K562 (cell line): Measurements from ENCODE around the gene GSTM2. TPM values are rescaled to one million over a fixed set of nuclear protein-coding genes. Genes with fewer than 3 reads are reported as not detected.
"Not testable (repeated sequence)": the region's sequence is repeated elsewhere in the genome, so short reads cannot be mapped to it uniquely, and the experiment has no call there.

Experiments
- ATAC-seq: fragments of 200-7000 bp; cut with Tn5 transposase; 3 replicates; pipeline ENCODE4 v1.9.1; 2020; ENCODE audit warnings: moderate library complexity
- BruUV-seq: library from RNA; stranded (reverse); fragments of 400-500 nt; replicated peaks from 2 replicates; lab custom pipeline; 2021; lab: Mats Ljungman, UMichigan
- CTCF ChIA-PET: fragments of 300-600 bp; formaldehyde crosslinking; extraction: SDS; loops from one replicate; lab custom pipeline; 2021; ENCODE audit warnings: low intra/inter-chr PET ratio; lab: Yijun Ruan, JAX
- POLR2A ChIA-PET: fragments of 300-600, 350-650 bp; sonication (Branson Sonifier 250); formaldehyde crosslinking; extraction: SDS; loops from one replicate; lab custom pipeline; 2021; ENCODE audit warnings: antibody characterized with exemption, inconsistent platforms; lab: Yijun Ruan, JAX
- DNase-seq, 4 experiments: peaks; one replicate each; pipeline versions ENCODE4 v3.0.0 to v3.0.0-alpha.2; 2011 to 2018; ENCODE audit warnings: low spot score in 3 of 4, mixed read lengths in 3 of 4; ENCODE audit errors: extremely low read depth in 1 of 4
- FAIRE-seq: peaks from 2 replicates; lab custom pipeline; 2011; peaks lifted over from hg19 to GRCh38; lab: Jason Lieb, UNC
- H2AFZ ChIP-seq: 2 replicates; pipeline ENCODE4 v1.6.0; 2011; ENCODE audit warnings: low read depth, low read length, control low read depth, inconsistent platforms
- H3K27ac ChIP-seq: fragments of 200-600 bp; 3 replicates; pipeline ENCODE4 v1.8.0; 2011; ENCODE audit warnings: low read depth, mild to moderate bottlenecking, control low read depth, inconsistent platforms, low read length, moderate library complexity, mixed read lengths; ENCODE audit errors: extremely low read depth
- H3K27me3 ChIP-seq, 2 experiments: fragments of 300-600 bp in 1 of 2; 2 replicates in 1 of 2; 3 replicates in 1 of 2; pipeline versions ENCODE4 v1.6.0 to v1.8.0; 2011; ENCODE audit warnings: inconsistent platforms in 2 of 2, low read length in 2 of 2, mild to moderate bottlenecking in 1 of 2, mixed read lengths in 1 of 2, moderate library complexity in 1 of 2; ENCODE audit not compliant: control insufficient read depth in 2 of 2, insufficient read depth in 2 of 2
- H3K36me3 ChIP-seq: fragments of 300-600 bp; 3 replicates; pipeline ENCODE4 v1.8.0; 2011; ENCODE audit warnings: mild to moderate bottlenecking, low read length, inconsistent platforms; ENCODE audit not compliant: control insufficient read depth, insufficient read depth
- H3K4me1 ChIP-seq, 2 experiments: fragments of 200-600 bp in 1 of 2; replicated peaks in 1 of 2; 2 replicates in 1 of 2; 3 replicates in 1 of 2; pipeline versions ENCODE4 v1.5.1 to v1.8.0; 2011; ENCODE audit warnings: inconsistent platforms in 2 of 2, low read length in 2 of 2, mild to moderate bottlenecking in 1 of 2, mixed read lengths in 1 of 2, moderate library complexity in 1 of 2; ENCODE audit not compliant: control insufficient read depth in 2 of 2, insufficient read depth in 2 of 2
- H3K4me2 ChIP-seq: 2 replicates; pipeline ENCODE4 v1.6.1; 2011; ENCODE audit warnings: low read length, control low read depth, inconsistent platforms, mixed read lengths; ENCODE audit not compliant: insufficient read depth
- H3K4me3 ChIP-seq: fragments of 200-600 bp; sonication (generic), shearing (Covaris generic); 2 replicates; pipeline ENCODE4 v1.5.1; 2016; ENCODE audit warnings: control low read depth, inconsistent platforms
- H3K79me2 ChIP-seq: fragments of 200-600 bp; 3 replicates; pipeline ENCODE4 v1.8.0; 2011; ENCODE audit warnings: low read length, inconsistent platforms; ENCODE audit not compliant: control insufficient read depth, insufficient read depth
- H3K9ac ChIP-seq, 2 experiments: 2 replicates each; pipeline versions ENCODE4 v1.6.0 to v1.6.1; 2011; ENCODE audit warnings: low read depth in 2 of 2, low read length in 2 of 2, control low read depth in 1 of 2, inconsistent platforms in 1 of 2, mild to moderate bottlenecking in 1 of 2, mixed read lengths in 1 of 2; ENCODE audit not compliant: insufficient read depth in 1 of 2
- H3K9me1 ChIP-seq: one replicate; pipeline ENCODE4 v1.6.0; 2011; ENCODE audit warnings: inconsistent platforms, mild to moderate bottlenecking, low read length, moderate library complexity; ENCODE audit not compliant: control insufficient read depth, insufficient read depth
- H3K9me3 ChIP-seq: replicated peaks from 2 replicates; pipeline ENCODE4 v1.5.1; 2011; ENCODE audit warnings: low read depth, low read length, inconsistent platforms; ENCODE audit not compliant: control insufficient read depth, insufficient read depth
- H4K20me1 ChIP-seq: replicated peaks from 2 replicates; pipeline ENCODE4 v1.6.1; 2011; ENCODE audit warnings: low read length, inconsistent platforms, mixed read lengths; ENCODE audit not compliant: control insufficient read depth, insufficient read depth
- WGBS: fragments of 100-300 bp; shearing (Covaris generic); methylation state at CpG from one replicate; pipeline ENCODE4 v1.1.6; 2016; ENCODE audit warnings: low coverage, mixed read lengths; ENCODE audit not compliant: insufficient coverage; ENCODE audit errors: missing lambda C conversion rate; 5-methylcytosine and 5-hydroxymethylcytosine counted together
- in situ Hi-C: fragments of 300-500 bp; cut with MboI; formaldehyde crosslinking; loops from 4 replicates; pipeline ENCODE4 v1.15.0; 2018; ENCODE audit warnings: inconsistent platforms, mixed read lengths
- intact Hi-C: fragments of 100-400 bp; cut with micrococcal nuclease; formaldehyde crosslinking; loops from 2 replicates; pipeline ENCODE4 v1.14.2; 2022
- polyA plus RNA-seq, 8 experiments: library from polyadenylated mRNA; depleted of rRNA in 4 of 8; stranded (reverse) in 5 of 8; unstranded in 3 of 8; fragments of >200 nt; fragmentation: Nextera tagmentation in 2 of 8; fragmentation: Illumina TruSeq in 1 of 8; extraction: Ambion mirVana in 2 of 8; extraction: Trizol in 1 of 8; gene quantifications; 2 replicates each; pipeline versions ENCODE4 v1.2.1 to v1.2.3, GENCODE V29; 2011 to 2014; ENCODE audit warnings: inconsistent platforms in 1 of 8, missing spikeins in 1 of 8
- total RNA-seq, 7 experiments: library from RNA; depleted of rRNA in 6 of 7; stranded (reverse); fragments of >200 nt in 6 of 7; fragmentation: Illumina TruSeq in 2 of 7; extraction: Trizol in 2 of 7; gene quantifications; 2 replicates each; pipeline versions ENCODE4 v1.2.1 to v1.2.3, GENCODE V29; 2011 to 2021; ENCODE audit warnings: low replicate concordance in 1 of 7

GSTM2 gene
- total and polyA plus RNA-seq, 9 of the 15 experiments (the other 6 are each of a cell fraction or from before 2014, with no cell fraction given) = 1.6 to 15.1 (median 6.8) TPM

GRCh38 chr1:109709822-109710221 is 42.0 kb downstream of the GSTM2 start:
- H3K27ac ChIP-seq, H4K20me1 ChIP-seq, H3K9ac ChIP-seq, H3K79me2 ChIP-seq, DNase-seq, H3K9me1 ChIP-seq, H3K4me1 ChIP-seq, H2AFZ ChIP-seq, H3K27me3 ChIP-seq, H3K4me2 ChIP-seq, H3K4me3 ChIP-seq, FAIRE-seq, H3K36me3 ChIP-seq, in situ Hi-C loops, ATAC-seq, BruUV-seq, H3K9me3 ChIP-seq, CTCF ChIA-PET: not testable (repeated sequence)
- POLR2A ChIA-PET = interaction anchor here (0.6 kb wide), 1 partner anchor 294 kb away, joined by 3 read pairs; no protein-coding TSS in a partner anchor
- intact Hi-C loops = loop anchor here (5.0 kb wide), 1 partner anchor 38 kb away; no protein-coding TSS in a partner anchor

- BruUV-seq, H3K27ac ChIP-seq, H3K79me2 ChIP-seq, H2AFZ ChIP-seq, H3K9me3 ChIP-seq, H4K20me1 ChIP-seq, intact Hi-C loops, H3K9me1 ChIP-seq, ATAC-seq, H3K36me3 ChIP-seq, H3K27me3 ChIP-seq, H3K4me2 ChIP-seq, FAIRE-seq, in situ Hi-C loops, H3K4me1 ChIP-seq, H3K4me3 ChIP-seq, H3K9ac ChIP-seq, CTCF ChIA-PET: not testable (repeated sequence)
- WGBS = 52% methylated on average over 32 of the region's 33 CpGs
- POLR2A ChIA-PET = interaction anchor here (0.6 to 1.1 kb wide), 2 partner anchors 73 to 98 kb away, joined by 3 to 4 read pairs; no protein-coding TSS in a partner anchor
- DNase-seq = peak in 2 of 4 experiments; percentile 3
These were observed 43.9 kb downstream of the GSTM2 start, which contains the start of gene GSTM5 for GRCh38 chr1:109711593-109712320. GSTM5 (plus strand) TSS chr1:109712251; CDS start chr1:109712313, 62 bp downstream.
